Activated CD4-positive, alpha-beta T cell treated with anti-CD3 and anti-CD28 coated beads, Interleukin-2, amount 10 ng/mL, durations not matched to agents 7 days and 5 days (primary cell): ENCODE measurements around the gene RCOR3. TPM values are rescaled to one million over a fixed set of nuclear protein-coding genes. Genes with fewer than 3 reads are reported as not detected.
"Not testable (repeated sequence)": the region's sequence is repeated elsewhere in the genome, so short reads cannot be mapped to it uniquely, and the experiment has no call there.

Experiments
- CTCF ChIA-PET: fragments of 350-600 bp; sonication (Branson Sonifier 250); formaldehyde crosslinking; loops from one replicate; lab custom pipeline; 2021; ENCODE audit warnings: antibody characterized with exemption; lab: Charles Lee
- POLR2A ChIA-PET: fragments of 350-600 bp; sonication (Branson Sonifier 250); formaldehyde crosslinking; loops from one replicate; lab custom pipeline; 2021; ENCODE audit warnings: antibody characterized with exemption; lab: Charles Lee
- DNase-seq: peaks from one replicate; pipeline ENCODE4 v3.0.0-alpha.2; 2020
- H3K27ac Mint-ChIP-seq: one replicate; pipeline ENCODE4 v1.8.0; 2021; ENCODE audit warnings: mild to moderate bottlenecking, moderate library complexity, mixed read lengths
- H3K27me3 Mint-ChIP-seq: one replicate; pipeline ENCODE4 v1.8.0; 2021; ENCODE audit warnings: mixed read lengths
- H3K36me3 Mint-ChIP-seq: one replicate; pipeline ENCODE4 v1.8.0; 2021; ENCODE audit warnings: low read depth, mixed read lengths
- H3K4me1 Mint-ChIP-seq: one replicate; pipeline ENCODE4 v1.8.0; 2021; ENCODE audit warnings: mixed read lengths
- H3K4me3 Mint-ChIP-seq: one replicate; pipeline ENCODE4 v1.8.0; 2021; ENCODE audit warnings: mild to moderate bottlenecking, moderate library complexity, mixed read lengths
- H3K9me3 Mint-ChIP-seq: one replicate; pipeline ENCODE4 v1.8.0; 2021; ENCODE audit warnings: mixed read lengths
- total RNA-seq, 2 experiments: library from RNA; stranded (reverse); gene quantifications; one replicate each; pipeline ENCODE4 v1.2.3, GENCODE V29; 2021

RCOR3 gene
- total RNA-seq, 2 experiments from 2014 or later: 47.0 to 56.0 TPM

- Mint-ChIP-seq H3K27me3 (peaks cover 1% of the 10 kb centered on the region), H3K27ac (no peak overlapping the region), H3K36me3 (no peaks in the 10 kb centered on the region), H3K9me3 (no peaks in the 10 kb centered on the region), H3K4me3 (no peak overlapping the region), H3K4me1 (no peaks in the 10 kb centered on the region)
- DNase-seq: no peak
- CTCF ChIA-PET: interaction anchor here (1.0 to 1.5 kb wide), 2 partner anchors 15 to 216 kb away, joined by 3 read pairs; no protein-coding TSS in a partner anchor
- POLR2A ChIA-PET: no interaction called here
Measured at GRCh38 chr1:211237579-211237978, 21.6 kb upstream of the RCOR3 start.

GRCh38 chr1:211240567-211240966, 18.6 kb upstream of the RCOR3 start:
- H3K4me3 Mint-ChIP-seq, H3K27ac Mint-ChIP-seq, POLR2A ChIA-PET, H3K4me1 Mint-ChIP-seq, CTCF ChIA-PET, H3K9me3 Mint-ChIP-seq, DNase-seq, H3K27me3 Mint-ChIP-seq, H3K36me3 Mint-ChIP-seq: not testable (repeated sequence)

DNA sequence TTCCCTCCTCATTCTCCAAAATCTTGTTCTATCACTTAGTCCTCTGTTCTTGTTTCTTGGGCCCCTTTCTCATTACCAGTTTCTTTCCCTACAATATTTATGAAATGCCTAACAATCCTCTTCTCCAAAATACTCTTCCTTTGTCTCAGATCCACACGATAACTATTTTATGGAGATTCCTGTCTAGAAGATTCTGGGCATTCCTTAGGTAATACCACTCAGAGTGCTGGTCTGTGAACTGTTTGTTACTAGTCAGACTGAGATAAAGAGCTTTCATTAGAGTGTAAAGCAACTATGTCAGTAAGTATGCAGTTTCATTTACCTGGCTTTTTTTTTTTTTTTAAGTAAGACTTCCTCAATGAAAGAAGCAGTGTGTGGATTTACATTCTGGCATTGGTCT, 18.1 kb upstream of the RCOR3 start:
- CTCF ChIA-PET: interaction anchor here (0.6 kb wide), 1 partner anchor 14 kb away, joined by 3 read pairs; no protein-coding TSS in a partner anchor
- Mint-ChIP-seq H3K9me3 (no peaks in the 10 kb centered on the region), H3K4me3 (no peak overlapping the region), H3K36me3 (no peaks in the 10 kb centered on the region), H3K27ac (no peak overlapping the region), H3K27me3 (peaks cover 1% of the 10 kb centered on the region), H3K4me1 (no peaks in the 10 kb centered on the region)
- DNase-seq: no peak
- POLR2A ChIA-PET: no interaction called here

- H3K27ac Mint-ChIP-seq: not testable (repeated sequence)
- CTCF ChIA-PET: interaction anchor here (0.6 to 1.4 kb wide), 3 partner anchors 13 to 1179 kb away, joined by 3 to 5 read pairs (median 4); no protein-coding TSS in a partner anchor
Measured at GRCh38 chr1:211243639-211244038, 15.5 kb upstream of the RCOR3 start.

GRCh38 chr1:211246583-211246982, 12.6 kb upstream of the RCOR3 start:
- H3K27me3 Mint-ChIP-seq, H3K9me3 Mint-ChIP-seq, POLR2A ChIA-PET, H3K4me3 Mint-ChIP-seq, DNase-seq, H3K4me1 Mint-ChIP-seq, CTCF ChIA-PET, H3K27ac Mint-ChIP-seq, H3K36me3 Mint-ChIP-seq: not testable (repeated sequence)

More at GRCh38 chr1:211243639-211244038, 15.5 kb upstream of the RCOR3 start:
- H3K9me3 Mint-ChIP-seq, DNase-seq, POLR2A ChIA-PET, H3K27me3 Mint-ChIP-seq, H3K36me3 Mint-ChIP-seq, H3K4me1 Mint-ChIP-seq, H3K4me3 Mint-ChIP-seq: not testable (repeated sequence)

DNA sequence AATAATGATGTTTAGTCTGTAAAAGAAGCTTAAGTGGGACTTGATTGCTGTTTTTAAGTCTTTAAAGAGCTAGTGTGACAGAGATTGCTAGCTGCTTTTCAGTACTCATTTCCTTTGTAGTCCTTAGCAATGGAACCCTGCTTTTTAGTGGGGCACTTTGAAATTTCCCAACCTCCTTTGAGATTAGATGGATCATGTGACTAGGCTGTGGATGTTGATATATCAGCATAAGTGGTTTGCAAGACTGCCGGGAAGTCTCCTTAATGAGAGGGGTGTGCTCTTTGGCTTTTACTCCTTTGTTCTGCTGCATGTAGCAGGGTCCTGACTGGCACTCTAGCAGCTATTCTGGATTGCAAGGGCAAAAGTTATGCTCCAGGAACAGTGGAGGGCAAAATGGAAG, 11.2 kb upstream of the RCOR3 start:
- ChIA-PET POLR2A (no interaction called here), CTCF (interaction anchor here (1.0 to 1.3 kb wide), 2 partner anchors 9 to 15 kb away, joined by 3 read pairs; no protein-coding TSS in a partner anchor)
- no peaks in the 10 kb centered on the region for H3K4me1 Mint-ChIP-seq
- H3K9me3 Mint-ChIP-seq: no peaks in the 10 kb centered on the region
- H3K27ac Mint-ChIP-seq: no peak overlapping the region
- peaks cover 5% of the 10 kb centered on the region for H3K27me3 Mint-ChIP-seq
- no peak overlapping the region for H3K4me3 Mint-ChIP-seq
- H3K36me3 Mint-ChIP-seq: no peaks in the 10 kb centered on the region
- no peak for DNase-seq

- POLR2A ChIA-PET, H3K4me3 Mint-ChIP-seq, DNase-seq, H3K9me3 Mint-ChIP-seq, H3K36me3 Mint-ChIP-seq, CTCF ChIA-PET, H3K27me3 Mint-ChIP-seq, H3K4me1 Mint-ChIP-seq, H3K27ac Mint-ChIP-seq: not testable (repeated sequence)
Measured at GRCh38 chr1:211249611-211250010, 9.6 kb upstream of the RCOR3 start.

DNA sequence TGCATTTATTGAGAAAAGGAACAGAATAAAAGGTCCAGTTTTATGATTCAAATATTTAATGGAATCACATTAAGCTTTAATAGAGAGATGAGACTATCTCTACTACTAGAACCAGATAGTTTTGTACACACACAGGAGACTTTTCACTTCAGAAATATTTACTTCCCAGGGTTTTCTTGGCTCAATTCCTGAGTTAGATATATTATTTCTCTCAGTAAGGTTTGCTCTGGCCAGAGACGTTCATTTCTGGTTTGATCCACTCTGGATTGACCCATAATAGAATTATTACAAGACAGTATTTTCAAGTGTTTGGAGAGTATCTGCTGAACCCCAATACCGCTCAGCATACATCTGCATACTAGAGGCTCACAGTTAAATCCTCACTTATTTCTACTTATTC, 1.3 kb upstream of the RCOR3 start:
- Mint-ChIP-seq H3K36me3 (peaks cover 8% of the 10 kb centered on the region), H3K27me3 (no peaks in the 10 kb centered on the region), H3K9me3 (no peaks in the 10 kb centered on the region), H3K4me1 (peaks cover 26% of the 10 kb centered on the region), H3K27ac (peak overlapping the region; percentile 94), H3K4me3 (peak overlapping the region; percentile 93)
- DNase-seq: no peak
- CTCF ChIA-PET: interaction anchor here (0.6 to 1.0 kb wide), 2 partner anchors 14 to 106 kb away, joined by 3 to 4 read pairs; no protein-coding TSS in a partner anchor
- POLR2A ChIA-PET: interaction anchor here (1.0 kb wide), 1 partner anchor 29 kb away, joined by 4 read pairs; no protein-coding TSS in a partner anchor

GRCh38 chr1:211258310-211258755, 833 bp upstream of the RCOR3 start:
- CTCF ChIA-PET: interaction anchor here (0.5 to 1.0 kb wide), 4 partner anchors 14 to 1605 kb away, joined by 3 to 4 read pairs (median 3); no protein-coding TSS in a partner anchor
- POLR2A ChIA-PET: interaction anchor here (1.0 kb wide), 1 partner anchor 29 kb away, joined by 4 read pairs; no protein-coding TSS in a partner anchor
- peaks cover 26% of the 10 kb centered on the region for H3K4me1 Mint-ChIP-seq
- peak; percentile 74 for DNase-seq
- H3K27me3 Mint-ChIP-seq: no peaks in the 10 kb centered on the region
- H3K27ac Mint-ChIP-seq: peak overlapping the region; percentile 94
- H3K36me3 Mint-ChIP-seq: peaks cover 11% of the 10 kb centered on the region
- H3K9me3 Mint-ChIP-seq: no peaks in the 10 kb centered on the region
- peak overlapping the region; percentile 93 for H3K4me3 Mint-ChIP-seq

GRCh38 chr1:211259638-211260126, 516 bp downstream of the RCOR3 start:
- ChIA-PET POLR2A (no interaction called here), CTCF (no interaction called here)
- Mint-ChIP-seq H3K4me3 (peak overlapping the region; percentile 93), H3K9me3 (no peaks in the 10 kb centered on the region), H3K27me3 (no peaks in the 10 kb centered on the region), H3K4me1 (peaks cover 30% of the 10 kb centered on the region), H3K36me3 (peaks cover 16% of the 10 kb centered on the region), H3K27ac (peak overlapping the region; percentile 94)
- no peak for DNase-seq

DNA sequence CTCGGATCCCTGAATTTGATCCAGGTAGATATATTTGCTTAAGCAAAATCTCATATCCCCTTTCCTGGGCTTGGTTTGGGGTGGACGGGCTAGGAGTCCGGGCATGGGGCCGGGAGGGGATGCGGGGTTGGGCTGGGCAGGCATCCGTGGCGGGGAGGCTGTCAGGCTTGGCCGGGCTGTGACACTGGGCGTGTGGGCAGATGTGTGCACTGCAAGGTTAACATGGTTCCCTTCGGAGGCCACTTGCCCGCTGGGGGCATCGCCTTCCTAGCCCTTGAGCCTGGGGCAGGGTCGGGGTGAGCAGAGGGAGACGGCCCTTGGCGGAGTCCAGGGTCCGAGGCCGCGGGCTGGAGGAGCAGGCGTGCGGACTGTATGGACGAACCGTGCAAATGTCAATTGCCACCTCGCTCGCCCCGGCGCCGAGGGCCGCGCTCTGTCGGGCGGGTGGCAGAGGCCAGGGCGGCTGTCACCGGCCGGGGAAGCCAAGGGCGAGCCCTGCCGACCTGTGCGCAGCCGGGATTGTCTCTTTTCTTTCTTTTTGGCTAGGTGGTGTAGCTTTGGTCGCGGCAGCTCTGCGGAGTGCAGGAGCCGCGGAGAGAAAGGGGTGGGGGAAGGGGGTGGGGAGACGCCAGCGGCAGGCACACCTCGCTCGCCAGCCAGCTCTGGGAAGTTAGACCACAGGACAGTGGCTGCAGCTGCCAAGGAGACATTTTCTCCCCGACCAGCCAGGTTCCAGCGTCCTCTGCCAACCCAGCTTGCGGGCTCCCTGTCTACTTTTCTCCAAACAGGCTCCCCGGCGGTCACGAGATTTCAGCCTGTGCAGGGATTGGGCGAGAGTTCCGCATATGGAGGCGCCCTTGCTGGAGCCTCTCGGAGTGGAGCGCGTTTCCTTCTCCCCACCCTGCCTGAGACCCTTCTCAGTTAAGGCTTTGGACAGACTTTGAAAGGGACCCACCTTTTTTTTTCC, 1.3 kb downstream of the RCOR3 start:
- DNase-seq: peak; percentile 77
- Mint-ChIP-seq H3K27ac (peak overlapping the region; percentile 94), H3K9me3 (no peaks in the 10 kb centered on the region), H3K36me3 (peaks cover 17% of the 10 kb centered on the region), H3K27me3 (no peaks in the 10 kb centered on the region), H3K4me3 (peak overlapping the region; percentile 93), H3K4me1 (peaks cover 30% of the 10 kb centered on the region)
- CTCF ChIA-PET: no interaction called here
- POLR2A ChIA-PET: no interaction called here

GRCh38 chr1:211261229-211261628, 2.1 kb downstream of the RCOR3 start:
- ChIA-PET POLR2A (no interaction called here), CTCF (no interaction called here)
- no peak for DNase-seq
- Mint-ChIP-seq H3K4me3 (peak overlapping the region; percentile 93), H3K27ac (peak overlapping the region; percentile 94), H3K9me3 (no peaks in the 10 kb centered on the region), H3K27me3 (no peaks in the 10 kb centered on the region), H3K4me1 (peaks cover 32% of the 10 kb centered on the region), H3K36me3 (peaks cover 20% of the 10 kb centered on the region)

GRCh38 chr1:211263022-211263421, 3.9 kb downstream of the RCOR3 start:
- H3K27ac Mint-ChIP-seq, H3K4me3 Mint-ChIP-seq, POLR2A ChIA-PET, H3K27me3 Mint-ChIP-seq, H3K9me3 Mint-ChIP-seq, DNase-seq: not testable (repeated sequence)
- Mint-ChIP-seq H3K36me3 (peaks cover 29% of the 10 kb centered on the region), H3K4me1 (peaks cover 22% of the 10 kb centered on the region)
- CTCF ChIA-PET: interaction anchor here (0.5 to 1.1 kb wide), 3 partner anchors 14 to 372 kb away, joined by 3 to 4 read pairs (median 3); partner anchors contain the start of gene TRAF5
